GM19438 (cell line): ENCODE results near the gene AGO3.
"Not testable (repeated sequence)": the region's sequence is repeated elsewhere in the genome, so short reads cannot be mapped to it uniquely, and the experiment has no call there.

ENCODE experiments used
- ATAC-seq: cut with Tn5 transposase; IDR thresholded peaks from one replicate; pipeline ENCODE4 v1.9.1; 2021; ENCODE audit warnings: low read depth; ENCODE audit not compliant: unreplicated experiment

AGO3 gene

GRCh38 chr1:35930593-35931445 is at the start of gene AGO3:
Gene AGO3, plus strand, starts transcription at chr1:35931105. Its CDS starts 322 bp downstream, at chr1:35931427.
- ATAC-seq: peak; percentile 85

DNA sequence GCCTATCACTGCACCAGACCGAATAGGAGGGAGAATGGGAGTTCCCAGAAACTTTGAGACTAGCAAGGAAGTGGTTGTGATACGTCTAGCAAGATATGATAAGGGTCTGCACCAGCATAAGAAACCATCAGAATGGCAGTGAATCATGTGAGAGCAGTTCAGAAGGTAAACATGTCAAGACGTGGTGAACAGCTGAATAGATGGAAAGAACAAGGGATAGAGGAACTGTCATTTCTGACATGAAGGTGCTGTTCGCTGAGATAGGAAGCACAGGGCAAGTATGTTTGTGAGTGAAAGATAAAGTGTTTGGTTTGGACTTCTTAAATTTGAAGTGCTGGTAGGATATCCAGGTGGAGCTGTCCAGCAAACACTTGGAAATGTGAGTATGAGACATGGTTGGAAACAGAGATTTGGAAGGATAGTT is 49.0 kb upstream of the AGO3 start:
- ATAC-seq: no peak

GRCh38 chr1:35882586-35882944 is 48.3 kb upstream of the AGO3 start:
- ATAC-seq: no peak

- ATAC-seq: peak; percentile 83
Measured at GRCh38 chr1:35882945-35883634, 47.8 kb upstream of the AGO3 start, which contains the start of gene AGO1. Gene AGO1, plus strand, starts transcription at chr1:35883209. Its CDS starts 213 bp downstream, at chr1:35883422.

DNA sequence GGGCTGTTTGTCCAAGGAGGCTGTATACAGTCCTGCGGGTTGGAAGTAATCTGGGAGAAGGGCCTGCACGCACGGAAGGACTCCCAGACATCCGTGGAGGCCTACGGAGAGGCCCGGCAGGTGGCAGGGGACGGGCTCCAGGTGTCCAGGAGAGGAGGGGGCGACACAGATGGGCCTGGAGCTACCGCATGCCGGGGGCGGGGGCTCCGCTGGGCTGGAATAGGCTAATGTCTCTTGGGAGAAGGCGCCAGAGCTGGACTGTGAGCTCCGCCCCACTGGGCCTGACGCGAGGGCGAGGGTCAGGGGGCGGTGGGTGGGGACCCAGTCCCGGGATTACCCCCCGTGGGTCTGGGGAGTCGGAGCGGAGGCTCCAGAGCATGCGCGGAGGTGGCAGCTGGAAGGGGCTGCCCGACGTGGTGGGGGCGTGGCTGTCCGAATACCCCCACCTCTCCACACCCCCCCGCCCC is 47.2 kb upstream of the AGO3 start:
- peak; percentile 25 for ATAC-seq

GRCh38 chr1:35884934-35885333 is 46.0 kb upstream of the AGO3 start:
- no peak for ATAC-seq

GRCh38 chr1:35885961-35886558 is 44.8 kb upstream of the AGO3 start:
- ATAC-seq: no peak

- no peak for ATAC-seq
Measured at GRCh38 chr1:35886577-35887431, 44.1 kb upstream of the AGO3 start.

DNA sequence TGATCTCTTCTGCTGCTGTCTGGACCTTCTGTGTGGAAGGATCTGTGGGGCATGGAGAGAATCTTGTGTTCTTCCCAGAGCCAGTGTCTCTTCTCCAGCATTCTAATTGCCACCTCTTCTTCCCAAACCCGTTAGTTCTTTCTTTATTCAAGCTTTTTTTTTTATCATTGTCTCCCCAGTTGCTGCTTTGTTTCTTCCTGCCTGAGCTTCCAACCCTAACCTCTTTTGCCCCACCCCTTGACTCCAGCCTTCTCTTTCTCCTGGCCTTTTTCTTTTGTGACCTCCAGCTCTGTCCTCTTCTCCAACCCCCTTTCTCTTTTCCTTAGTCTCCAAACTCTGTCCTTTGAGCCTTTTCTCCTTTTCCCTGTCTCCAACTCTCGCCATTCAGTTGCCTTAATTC is 43.4 kb upstream of the AGO3 start:
- no peak for ATAC-seq

DNA sequence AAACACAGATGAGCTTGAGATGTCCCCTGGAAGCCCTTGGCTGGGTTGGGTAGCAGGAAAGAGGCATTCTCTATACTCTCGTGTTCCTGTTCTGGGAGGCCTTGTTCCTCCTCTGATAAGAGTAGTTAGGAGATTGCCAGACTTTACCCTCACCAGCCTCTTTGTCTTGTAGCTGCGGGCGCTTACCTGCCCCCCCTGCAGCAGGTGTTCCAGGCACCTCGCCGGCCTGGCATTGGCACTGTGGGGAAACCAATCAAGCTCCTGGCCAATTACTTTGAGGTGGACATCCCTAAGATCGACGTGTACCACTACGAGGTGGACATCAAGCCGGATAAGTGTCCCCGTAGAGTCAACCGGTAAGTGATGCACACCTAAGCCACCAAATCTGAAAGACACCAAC is 42.6 kb upstream of the AGO3 start:
- ATAC-seq: no peak

GRCh38 chr1:35888981-35889380 is 41.9 kb upstream of the AGO3 start:
- not testable (repeated sequence) for ATAC-seq

GRCh38 chr1:35893051-35893879 is 37.6 kb upstream of the AGO3 start:
- no peak for ATAC-seq

DNA sequence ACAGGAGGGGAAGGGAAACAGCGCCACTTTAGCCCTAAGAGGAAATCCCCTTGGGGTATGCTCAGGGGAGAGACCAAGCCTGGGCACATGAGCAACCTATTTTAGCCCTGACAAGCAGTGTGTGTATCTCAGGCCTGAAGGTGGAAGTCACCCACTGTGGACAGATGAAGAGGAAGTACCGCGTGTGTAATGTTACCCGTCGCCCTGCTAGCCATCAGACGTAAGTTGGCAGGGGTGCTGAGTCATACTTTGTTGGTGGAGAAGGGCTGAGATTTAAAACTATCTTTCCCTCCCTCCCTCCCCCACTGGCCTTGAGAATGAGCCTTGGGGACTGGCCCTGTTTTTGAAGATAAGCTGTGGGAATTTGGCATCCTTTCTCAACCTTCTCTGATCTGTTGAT is 36.7 kb upstream of the AGO3 start:
- ATAC-seq: no peak

DNA sequence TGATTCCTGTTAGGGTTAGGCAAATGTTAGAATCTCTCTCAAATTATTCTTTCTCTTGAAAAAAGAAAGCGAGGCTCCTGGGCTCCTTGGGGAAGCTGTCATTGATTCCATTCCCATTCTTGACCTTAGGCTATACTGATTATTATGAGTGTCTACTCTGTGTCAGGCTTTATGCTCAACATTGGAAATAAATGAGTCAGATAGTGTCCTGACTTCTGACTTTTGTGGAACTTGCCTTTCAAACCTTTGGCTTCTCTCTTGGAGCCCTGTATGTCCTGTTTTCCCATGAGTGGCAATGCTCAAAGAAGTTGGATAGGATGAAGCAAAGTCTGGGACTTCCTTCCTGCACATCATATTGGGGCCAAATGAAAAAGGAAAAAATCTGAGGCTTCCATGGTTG is 36.2 kb upstream of the AGO3 start:
- no peak for ATAC-seq

GRCh38 chr1:35899941-35900340 is 31.0 kb upstream of the AGO3 start:
- ATAC-seq: no peak

GRCh38 chr1:35901235-35901634 is 29.7 kb upstream of the AGO3 start:
- ATAC-seq: no peak

GRCh38 chr1:35902671-35903070 is 28.2 kb upstream of the AGO3 start:
- no peak for ATAC-seq

- no peak for ATAC-seq
Measured at GRCh38 chr1:35914717-35915116, 16.2 kb upstream of the AGO3 start.

- ATAC-seq: no peak
Measured at GRCh38 chr1:35915693-35916092, 15.2 kb upstream of the AGO3 start.

GRCh38 chr1:35923791-35924221 is 7.1 kb upstream of the AGO3 start:
- ATAC-seq: no peak
